ENCODE data around the gene LSM5. TPM values are rescaled to one million over a fixed set of nuclear protein-coding genes. Genes with fewer than 3 reads are reported as not detected.

Gene LSM5
- 31.6 and 50.5 TPM in 2 replicates for total RNA-seq (2014; rRNA removed; shearing (Covaris generic))

DNA sequence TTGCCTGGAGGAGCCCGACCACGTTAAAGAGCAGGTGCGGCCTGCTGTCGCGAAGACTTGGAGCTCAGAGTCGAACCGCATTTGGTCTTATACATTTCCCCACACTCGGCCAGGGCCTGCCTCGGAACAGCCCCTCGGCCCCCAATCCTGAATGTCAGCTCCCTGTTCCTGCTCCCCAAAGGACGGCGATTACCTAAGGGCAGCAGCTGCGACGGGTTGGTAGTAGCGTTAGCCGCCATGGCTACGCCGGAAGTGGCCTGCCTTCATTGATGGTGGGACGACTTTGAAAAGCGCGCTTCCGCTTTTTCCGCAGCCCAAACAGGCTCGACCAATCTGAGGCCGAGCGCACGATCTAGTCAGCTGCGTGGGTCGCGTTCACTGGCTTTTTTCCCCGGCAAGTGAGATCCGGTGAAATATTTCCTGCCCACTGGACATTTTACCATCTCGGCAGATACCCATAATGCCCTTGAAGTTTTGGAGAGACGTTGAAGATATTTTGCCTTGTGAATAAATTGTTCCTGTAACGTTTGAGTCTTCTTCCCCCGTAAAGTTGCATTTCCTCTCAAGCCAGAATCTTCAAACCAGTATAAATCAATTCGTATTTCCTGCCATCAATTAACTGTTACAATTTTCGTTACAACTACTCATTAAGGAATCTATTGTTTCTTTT, at the start of gene LSM5:
Gene LSM5 (minus strand): TSS at position 254 of the 670 bp plus-strand sequence. CDS start 15 bp downstream, at position 239.

DNA sequence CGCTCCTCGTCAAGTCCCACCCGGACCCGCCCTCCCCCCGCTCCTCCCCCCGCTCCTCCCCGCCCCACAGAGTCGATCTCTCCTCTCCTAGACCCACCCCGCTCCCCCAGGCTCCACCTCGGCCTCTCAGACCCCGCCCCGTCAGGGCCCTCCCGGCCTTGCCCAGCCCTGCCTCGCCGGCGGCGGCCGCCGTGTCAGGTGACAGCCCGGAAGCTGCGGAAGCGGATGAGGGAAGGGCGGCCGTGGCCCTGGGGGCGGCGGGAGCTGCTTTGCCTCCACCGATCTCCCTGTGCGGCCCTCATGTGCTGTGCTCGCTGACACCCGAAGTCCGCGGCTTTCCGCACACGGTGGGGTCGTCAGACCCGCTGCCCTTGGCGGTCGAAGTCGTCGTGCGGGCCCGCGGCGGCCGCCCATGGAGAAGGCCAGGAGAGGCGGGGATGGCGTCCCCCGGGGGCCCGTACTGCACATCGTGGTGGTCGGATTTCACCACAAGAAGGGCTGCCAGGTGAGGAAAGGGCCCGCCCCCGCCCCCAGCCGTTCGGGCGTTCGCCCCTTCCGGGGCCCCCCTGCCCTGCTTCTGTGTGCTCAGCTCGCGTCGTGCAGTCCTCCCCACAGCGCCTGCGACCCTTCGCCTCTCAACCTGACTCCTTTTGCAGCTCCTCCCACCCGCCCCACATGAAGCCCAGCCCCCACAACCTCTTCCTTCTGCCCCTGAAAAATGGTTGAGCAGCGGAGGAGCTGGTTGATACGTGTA, 5.3 kb upstream of the LSM5 start, which contains the start of gene AVL9:
Gene AVL9 (plus strand): TSS at position 192 of the 754 bp plus-strand sequence. CDS start 221 bp downstream, at position 413.

Other genes with a start within 250 kb of the LSM5 start
- 15.7 and 30.3 TPM in 2 replicates for gene AVL9, start 5.1 kb upstream of the LSM5 start, total RNA-seq (2014; rRNA removed; shearing (Covaris generic))